Stimulated activated CD4-positive, alpha-beta T cell treated with anti-CD3 and anti-CD28 coated beads, Interleukin-2, amount 100 ng/mL, for 4 hours (primary cell): Measurements from ENCODE around the gene RNASET2.

Experiments
- DNase-seq: peaks from one replicate; pipeline ENCODE4 v3.0.0-alpha.2; 2020; ENCODE audit warnings: low read depth

The RNASET2 gene

GRCh38 chr6:166956444-166957086 lies at the start of gene RNASET2:
Gene RNASET2, minus strand, starts transcription at chr6:166956550. Its CDS starts 368 bp downstream, at chr6:166956182.
- peak; percentile 98 for DNase-seq

GRCh38 chr6:167005350-167006159 lies 49.2 kb upstream of the RNASET2 start:
- DNase-seq, result no peak

DNA sequence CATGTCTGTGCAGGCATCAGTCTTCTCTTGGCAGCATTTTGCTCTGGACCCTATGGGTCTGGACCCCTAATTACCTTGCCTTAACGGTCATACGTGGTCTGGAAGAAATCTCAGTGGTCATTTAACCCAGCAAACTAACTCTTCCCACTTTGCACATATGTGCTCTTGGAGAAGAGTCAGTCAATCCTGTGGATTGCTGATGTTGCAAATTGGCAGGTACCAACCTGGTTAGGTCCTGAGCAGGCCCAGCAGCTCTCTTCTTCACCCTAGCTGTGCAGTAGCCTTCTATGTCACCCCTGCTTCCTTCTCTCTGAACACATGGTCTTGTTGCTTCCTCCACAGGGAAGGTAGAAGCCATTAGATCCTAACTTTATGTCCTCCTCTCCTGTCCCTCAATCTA lies 44.4 kb upstream of the RNASET2 start:
- no peak for DNase-seq

- no peak for DNase-seq
These were observed 43.5 kb upstream of the RNASET2 start for GRCh38 chr6:166999884-167000253.

DNA sequence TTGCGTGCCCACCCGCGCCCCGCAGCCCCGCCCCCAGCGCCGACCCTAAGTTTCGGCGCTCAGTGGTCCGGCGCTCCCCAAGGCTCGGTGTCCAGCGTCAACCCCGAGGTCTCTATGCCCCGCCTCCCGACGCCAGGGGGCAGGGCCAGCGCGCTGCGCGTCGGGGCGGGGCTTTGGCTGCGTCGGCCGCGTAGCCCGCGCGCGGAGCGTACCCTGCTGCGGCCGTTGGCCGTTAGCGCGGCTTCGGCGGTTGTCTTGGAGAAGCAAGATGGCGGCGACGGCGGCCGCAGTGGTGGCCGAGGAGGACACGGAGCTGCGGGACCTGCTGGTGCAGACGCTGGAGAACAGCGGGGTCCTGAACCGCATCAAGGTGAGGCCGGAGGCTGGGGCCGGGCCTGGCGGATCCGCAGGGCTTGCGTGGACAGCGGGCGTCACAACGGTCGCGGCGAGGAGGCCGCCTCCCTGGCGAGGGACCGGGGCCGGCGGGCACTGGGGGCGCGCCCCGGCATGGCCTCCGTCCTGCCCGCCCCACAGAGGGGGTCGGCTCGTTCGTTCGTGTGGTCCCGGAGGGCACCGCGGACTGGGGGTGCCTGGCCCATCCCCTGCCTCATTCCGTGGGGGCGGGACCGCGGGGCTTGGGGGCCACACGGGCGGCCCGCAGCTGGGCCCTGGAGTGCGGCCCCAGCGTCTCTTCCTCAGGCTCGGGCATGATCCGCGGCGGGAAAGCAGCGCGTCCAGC lies 43.0 kb upstream of the RNASET2 start, which contains the start of gene CEP43:
Gene CEP43, plus strand, starts transcription at position 253 of the 739 bp plus-strand sequence. Its CDS starts 16 bp downstream, at position 269.
- DNase-seq, result peak; percentile 72

DNA sequence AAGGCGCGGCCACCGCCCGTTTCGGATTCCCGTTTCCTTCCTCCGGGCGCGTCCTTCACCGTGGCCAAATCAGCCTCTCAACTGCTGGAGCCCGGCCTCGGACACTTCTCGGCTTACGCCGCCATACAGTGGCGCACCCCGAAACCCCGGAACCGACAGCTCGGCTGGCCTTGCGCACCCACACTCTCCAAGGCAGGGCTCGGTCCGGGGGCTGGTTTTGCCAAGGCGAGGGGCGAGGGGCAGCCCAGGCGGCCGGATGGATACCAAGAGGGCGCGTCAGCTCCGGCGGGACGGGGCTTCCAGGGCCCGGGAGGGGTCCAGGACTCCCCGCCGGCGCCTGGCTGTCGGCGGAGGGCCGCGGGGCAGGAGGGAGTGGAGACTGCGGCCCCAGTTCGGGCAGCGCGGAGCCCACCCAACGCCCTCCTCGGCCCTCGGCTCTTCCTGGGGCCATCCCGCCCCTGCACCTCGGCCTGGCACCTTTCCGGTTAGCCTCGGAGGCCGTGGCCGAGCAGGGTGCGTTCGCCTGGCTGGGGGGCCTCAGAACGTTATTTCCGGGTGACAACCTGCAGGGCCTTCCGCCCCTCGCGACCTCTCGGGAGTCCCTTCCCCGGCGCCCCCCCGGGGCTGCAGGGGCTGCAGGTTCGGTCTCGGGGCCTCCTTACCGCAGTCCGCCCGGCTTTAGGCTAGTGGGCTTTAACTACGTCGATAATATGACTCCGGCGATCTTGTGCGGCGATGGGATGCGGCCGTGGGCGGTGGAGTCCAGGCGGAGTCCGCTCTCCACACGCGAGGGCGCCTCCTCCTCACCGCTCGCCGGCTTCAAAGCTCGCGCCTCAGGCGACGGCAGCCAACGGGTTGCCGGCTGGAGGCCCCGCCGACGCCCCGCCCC lies 42.1 kb upstream of the RNASET2 start:
- DNase-seq, result no peak

DNA sequence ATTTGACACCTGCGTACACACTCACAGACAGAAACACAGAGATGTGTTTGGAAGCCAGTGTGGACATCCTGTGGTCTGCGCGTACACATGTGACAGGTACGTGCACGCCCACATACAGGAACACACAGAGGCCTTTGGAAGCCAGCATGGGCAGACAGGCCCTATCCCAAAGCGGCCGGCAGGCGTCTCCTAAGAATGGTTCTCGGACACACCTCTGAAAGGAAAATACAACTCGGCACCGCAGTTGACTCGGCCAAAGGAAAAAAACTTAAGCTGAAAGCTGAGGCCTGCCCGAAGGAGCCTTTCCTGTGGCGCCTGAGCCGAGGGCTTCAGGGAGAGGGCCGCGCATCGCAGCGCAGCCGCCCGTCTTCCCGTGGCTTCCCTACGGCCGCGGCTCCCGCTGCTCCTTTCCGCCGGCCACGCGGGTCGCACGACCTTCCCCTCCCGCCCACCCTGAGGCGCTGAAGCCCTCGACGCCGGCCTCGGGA lies 41.5 kb upstream of the RNASET2 start:
- peak; percentile 10 for DNase-seq

DNA sequence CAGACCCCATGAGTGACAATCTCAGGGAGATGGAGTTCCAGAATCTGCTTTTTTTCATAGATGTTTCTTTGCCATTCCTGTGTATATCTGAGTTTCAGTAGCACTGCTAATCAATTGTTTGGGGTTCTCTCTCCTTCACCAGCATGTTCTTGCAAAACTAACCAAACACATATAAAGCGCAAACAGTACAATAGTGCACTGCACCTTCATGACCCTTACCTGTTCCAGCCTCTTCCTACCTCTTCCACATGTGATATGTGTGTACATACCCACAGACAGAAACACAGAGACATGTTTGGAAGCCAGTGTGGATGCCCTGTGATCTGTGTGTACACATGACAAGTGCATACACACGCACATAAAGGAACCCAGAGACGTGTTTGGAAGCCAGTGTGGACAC lies 41.0 kb upstream of the RNASET2 start:
- DNase-seq, result no peak

DNA sequence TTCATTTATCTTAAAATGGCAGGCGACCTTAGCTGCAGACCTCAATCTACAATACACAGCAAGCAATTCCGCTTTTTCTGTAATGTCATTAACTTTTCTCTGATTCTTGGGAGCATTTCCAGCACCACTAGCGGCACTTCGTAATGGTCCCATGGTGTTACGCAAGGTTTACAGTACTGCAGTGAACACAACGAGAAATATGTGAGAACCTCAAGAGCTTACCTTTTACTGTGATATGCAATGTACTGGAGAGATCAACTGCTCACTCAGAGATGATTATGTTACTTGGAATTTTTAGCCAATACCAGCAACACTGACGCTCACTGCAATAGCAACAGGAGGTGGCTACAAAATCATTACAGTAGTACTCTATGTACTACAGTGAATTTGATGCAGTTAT lies 40.1 kb upstream of the RNASET2 start:
- no peak for DNase-seq

GRCh38 chr6:166989427-166990032 lies 33.2 kb upstream of the RNASET2 start:
- peak; percentile 37 for DNase-seq

GRCh38 chr6:166988674-166989201 lies 32.4 kb upstream of the RNASET2 start:
- no peak for DNase-seq

- DNase-seq, result no peak
These were observed 31.6 kb upstream of the RNASET2 start for GRCh38 chr6:166987930-166988329.

DNA sequence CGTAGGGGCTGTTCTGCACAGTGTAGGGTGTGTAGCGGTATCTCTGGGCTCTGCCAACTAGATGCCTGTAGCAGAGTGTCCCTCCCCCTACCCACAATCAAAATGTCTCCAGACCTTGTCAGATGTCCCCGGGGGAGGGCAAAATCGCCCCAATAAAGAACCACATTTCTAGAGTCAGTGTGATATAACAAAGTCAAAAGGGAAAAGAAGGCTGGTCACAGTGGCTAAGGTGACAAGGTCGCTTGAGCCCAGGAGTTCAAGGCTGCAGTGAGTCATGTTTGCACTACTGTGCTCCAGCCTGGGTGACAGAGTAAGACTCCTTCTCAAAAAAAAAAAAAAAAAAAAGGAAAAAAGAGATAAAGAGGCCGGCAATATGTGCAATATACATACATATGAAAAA lies 31.1 kb upstream of the RNASET2 start:
- DNase-seq, result no peak

DNA sequence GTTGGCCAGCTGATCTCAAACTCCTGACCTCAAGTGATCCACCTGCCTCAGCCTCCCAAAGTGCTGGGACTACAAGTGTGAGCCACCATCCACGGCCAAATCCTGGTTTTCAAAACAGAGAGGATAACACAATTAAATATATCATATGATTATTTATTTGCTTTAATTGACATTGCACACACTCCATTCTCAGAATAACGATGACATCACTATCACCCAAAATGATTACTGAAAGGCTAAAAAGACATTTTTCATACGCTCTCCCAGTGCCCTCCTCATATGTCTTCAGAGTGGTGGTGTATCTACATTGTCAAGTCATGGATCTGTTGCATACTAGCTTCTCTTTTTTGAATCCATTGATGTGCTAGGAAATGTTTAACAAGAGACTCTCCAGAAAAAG lies 24.4 kb upstream of the RNASET2 start:
- no peak for DNase-seq

DNA sequence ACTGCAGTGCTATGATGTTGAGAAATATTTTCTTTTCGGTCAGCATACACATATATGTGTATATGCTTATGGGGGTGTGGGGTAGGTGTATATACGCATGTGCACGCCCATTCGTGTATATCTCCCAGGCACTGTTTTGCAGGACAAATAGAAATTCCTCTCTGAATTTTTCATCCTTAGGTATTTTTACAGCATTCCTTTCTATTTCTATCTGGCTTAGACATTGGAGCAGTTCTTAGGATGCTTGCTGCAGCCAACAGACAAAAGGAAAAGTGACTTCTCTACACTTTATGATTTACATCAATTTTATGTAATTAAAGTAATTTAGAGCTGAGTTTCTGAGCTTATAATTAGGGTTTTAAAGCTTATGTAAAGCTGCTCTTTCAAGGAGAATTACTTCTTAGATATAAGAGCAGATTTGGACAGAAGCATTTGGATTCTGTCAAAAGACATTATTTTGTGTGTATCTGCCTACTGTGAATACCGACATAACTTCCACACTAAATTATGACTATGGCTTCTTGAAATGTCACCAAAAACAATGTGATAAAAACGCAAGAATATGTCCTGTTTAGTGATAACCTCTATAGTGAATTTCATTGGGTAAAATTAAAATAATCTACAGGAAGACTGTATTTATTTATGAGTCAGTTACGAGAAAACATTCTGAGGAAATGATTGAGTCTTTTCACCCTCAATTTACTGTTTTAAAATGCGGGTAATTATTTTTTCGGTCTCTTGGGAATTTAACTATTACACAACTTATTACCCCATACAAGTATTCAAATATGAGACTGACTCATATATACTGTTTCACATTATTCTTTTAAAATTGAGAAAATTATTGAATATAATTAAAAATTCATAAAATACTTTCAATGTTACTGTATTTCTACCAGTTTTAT lies 21.5 kb upstream of the RNASET2 start:
- no peak for DNase-seq

DNA sequence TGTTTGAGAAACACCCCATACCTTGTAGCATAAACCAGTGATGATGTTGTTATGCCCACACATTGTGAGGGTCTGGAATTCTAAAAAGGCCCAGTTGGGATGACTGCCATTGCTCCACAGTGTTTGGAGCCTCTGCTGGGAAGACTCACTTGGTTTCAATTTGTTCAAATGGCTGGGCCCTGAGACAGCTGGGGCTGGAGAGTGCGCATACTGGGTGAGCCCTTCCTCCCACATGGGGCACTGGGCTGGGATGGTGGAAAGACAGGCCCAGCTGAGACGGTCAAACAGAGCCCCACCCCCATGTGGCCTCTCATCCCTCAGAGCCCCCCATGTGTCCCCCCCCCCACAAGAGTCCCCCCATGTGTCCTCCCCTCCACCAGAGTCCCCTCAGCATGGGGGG lies 20.3 kb upstream of the RNASET2 start:
- DNase-seq, result no peak

GRCh38 chr6:166972101-166972500 lies 15.8 kb upstream of the RNASET2 start:
- DNase-seq, result no peak

- no peak for DNase-seq
These were observed 14.9 kb upstream of the RNASET2 start for GRCh38 chr6:166971271-166971670.

DNA sequence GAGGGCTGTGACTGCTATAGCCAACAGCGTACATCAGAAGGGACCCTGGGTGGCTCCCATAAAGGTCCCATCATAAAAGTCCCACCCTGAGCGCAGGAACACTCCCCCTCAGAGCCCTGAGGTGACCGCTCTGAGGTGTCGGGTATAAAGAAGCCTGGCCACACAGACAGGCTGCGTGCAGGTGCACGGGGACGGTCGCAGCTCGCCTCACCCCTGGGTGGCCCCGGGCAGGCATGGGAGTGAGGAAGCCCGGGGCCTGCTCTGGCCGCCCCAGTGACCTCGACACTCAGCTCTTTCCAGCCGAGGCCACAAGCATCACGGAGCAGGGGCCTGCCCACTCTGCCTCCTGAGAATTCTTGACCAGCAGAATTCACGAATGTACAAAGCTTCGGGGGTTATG lies 14.4 kb upstream of the RNASET2 start:
- DNase-seq, result no peak

DNA sequence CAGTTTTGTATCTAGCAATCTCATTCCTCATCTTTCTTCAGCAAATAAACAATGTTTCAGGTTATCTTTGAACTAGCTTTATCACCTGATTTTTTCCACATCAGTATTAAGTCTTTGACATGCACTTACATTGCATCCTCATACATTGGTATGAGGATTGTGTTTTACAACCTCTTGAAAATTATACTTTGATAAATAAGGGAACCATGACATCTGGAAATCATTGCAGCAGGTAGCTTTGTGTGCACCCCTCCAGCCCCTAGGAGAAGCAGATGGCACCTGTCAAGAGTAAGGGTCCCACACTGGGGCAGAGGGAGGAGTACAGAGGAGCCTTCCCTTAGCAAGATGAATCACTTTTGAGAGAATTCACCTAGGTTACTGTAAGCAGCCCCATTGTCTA lies 13.7 kb upstream of the RNASET2 start:
- no peak for DNase-seq
